K562 (cell line): Measurements from ENCODE around the gene CXCR6. TPM values are rescaled to one million over a fixed set of nuclear protein-coding genes. Genes with fewer than 3 reads are reported as not detected.
A peak's percentile ranks its signal among the peaks of the same experiment; 100 is the strongest.

Experiments used
- BDP1 ChIP-seq: IDR thresholded peaks from 3 replicates; pipeline ENCODE4 v1.6.1; 2011; ENCODE audit not compliant: insufficient read length, insufficient read depth
- GABPB2 ChIP-seq: fragments of 250-450 bp; sonication (Bioruptor Pico); conservative IDR thresholded peaks from 2 replicates; pipeline ENCODE4 v1.5.1; 2021; ENCODE audit warnings: mild to moderate bottlenecking
- GATAD2B ChIP-seq: fragments of 450-650 bp; IDR thresholded peaks from 2 replicates; pipeline ENCODE4 v1.6.1; 2017; ENCODE audit warnings: mild to moderate bottlenecking, borderline replicate concordance
- NCOA2 ChIP-seq, 2 experiments: fragments of 450-650 bp; IDR thresholded peaks; 2 replicates each; pipeline ENCODE4 v1.6.1; 2018; ENCODE audit warnings: mild to moderate bottlenecking in 2 of 2, moderate library complexity in 1 of 2; ENCODE audit not compliant: partially characterized antibody in 2 of 2
- PRPF4 ChIP-seq: fragments of 200-400 bp; formaldehyde crosslinking; IDR thresholded peaks from one replicate; pipeline ENCODE4 v1.6.1; 2017; ENCODE audit warnings: low read length, low read depth, mild to moderate bottlenecking; ENCODE audit not compliant: insufficient read depth, poor library complexity, severe bottlenecking
- RB1 ChIP-seq: fragments of 450-650 bp; IDR thresholded peaks from 2 replicates; pipeline ENCODE4 v1.6.1; 2017; ENCODE audit warnings: low read depth, mild to moderate bottlenecking
- ZFPM2 ChIP-seq: fragments of 250-450 bp; sonication (Bioruptor Pico); IDR thresholded peaks from 2 replicates; pipeline ENCODE4 v1.5.1; 2022; ENCODE audit warnings: mild to moderate bottlenecking
- ZKSCAN3 ChIP-seq: fragments of 250-450 bp; sonication (Bioruptor Pico); IDR thresholded peaks from 2 replicates; pipeline ENCODE4 v1.4.0; 2020
- ZKSCAN8 ChIP-seq: fragments of 200-800 bp; sonication (Bioruptor generic); IDR thresholded peaks from 2 replicates; pipeline ENCODE4 v1.6.1; 2016; ENCODE audit warnings: missing genetic modification characterization, missing compliant biosample characterization
- ZNF12 ChIP-seq: sonication (generic); formaldehyde crosslinking; IDR thresholded peaks from 2 replicates; pipeline ENCODE4 v1.4.0; 2020; ENCODE audit warnings: mild to moderate bottlenecking, missing genetic modification reagents
- ZNF140 ChIP-seq: fragments of 250-450 bp; sonication (Bioruptor Pico); IDR thresholded peaks from 2 replicates; pipeline ENCODE4 v1.8.0; 2021; ENCODE audit warnings: moderate library complexity, mild to moderate bottlenecking, inconsistent platforms
- ZNF282 ChIP-seq: sonication (generic); formaldehyde crosslinking; IDR thresholded peaks from 2 replicates; pipeline ENCODE4 v1.8.1; 2023; ENCODE audit warnings: missing genetic modification reagents
- ZNF717 ChIP-seq: fragments of 250-450 bp; sonication (Bioruptor Pico); IDR thresholded peaks from 2 replicates; pipeline ENCODE4 v1.5.0; 2021
- ZNF79 ChIP-seq: fragments of 250-450 bp; sonication (Bioruptor Pico); IDR thresholded peaks from 2 replicates; pipeline ENCODE4 v1.4.0; 2020; ENCODE audit warnings: low read depth, mild to moderate bottlenecking, moderate library complexity
- ZNF830 ChIP-seq: fragments of 250-450 bp; sonication (Bioruptor Pico); IDR thresholded peaks from 2 replicates; pipeline ENCODE4 v1.5.0; 2021; ENCODE audit warnings: mild to moderate bottlenecking
- polyA plus RNA-seq, 8 experiments: library from polyadenylated mRNA; depleted of rRNA in 4 of 8; stranded (reverse) in 5 of 8; unstranded in 3 of 8; fragments of >200 nt; fragmentation: Nextera tagmentation in 2 of 8; fragmentation: Illumina TruSeq in 1 of 8; extraction: Ambion mirVana in 2 of 8; extraction: Trizol in 1 of 8; gene quantifications; 2 replicates each; pipeline versions ENCODE4 v1.2.1 to v1.2.3, GENCODE V29; 2011 to 2014; ENCODE audit warnings: inconsistent platforms in 1 of 8, missing spikeins in 1 of 8
- total RNA-seq, 7 experiments: library from RNA; depleted of rRNA in 6 of 7; stranded (reverse); fragments of >200 nt in 6 of 7; fragmentation: Illumina TruSeq in 2 of 7; extraction: Trizol in 2 of 7; gene quantifications; 2 replicates each; pipeline versions ENCODE4 v1.2.1 to v1.2.3, GENCODE V29; 2011 to 2021; ENCODE audit warnings: low replicate concordance in 1 of 7
- TF ChIP-seq, protein P1 (sequence below): fragments of 450-650 bp; IDR thresholded peaks from 2 replicates; pipeline ENCODE4 v1.6.1; 2014; ENCODE audit warnings: low read depth, mild to moderate bottlenecking, moderate library complexity, borderline replicate concordance
- TF ChIP-seq, protein P2 (sequence below): fragments of 450-650 bp; IDR thresholded peaks from 2 replicates; pipeline ENCODE4 v1.6.1; 2016
- TF ChIP-seq, protein P3 (sequence below), 2 experiments: fragments of 150-350 bp in 1 of 2; IDR thresholded peaks; 2 replicates each; pipeline ENCODE4 v1.6.1; 2012 to 2016; ENCODE audit warnings: low read depth in 2 of 2, low read length in 2 of 2, mild to moderate bottlenecking in 1 of 2, moderate library complexity in 1 of 2
- TF ChIP-seq, protein P4 (sequence below): fragments of 450-650 bp; conservative IDR thresholded peaks from 2 replicates; pipeline ENCODE4 v1.6.1; 2016; ENCODE audit warnings: missing genetic modification characterization, low read depth, mild to moderate bottlenecking, missing compliant biosample characterization, moderate library complexity
- TF ChIP-seq, protein P5 (sequence below): sonication (generic); formaldehyde crosslinking; IDR thresholded peaks from 2 replicates; pipeline ENCODE4 v1.9.0; 2022; ENCODE audit warnings: mild to moderate bottlenecking, missing genetic modification reagents

The CXCR6 gene
- total and polyA plus RNA-seq, 9 of the 15 experiments (the other 6 are each of a cell fraction or from before 2014, with no cell fraction given), result 0.28 TPM; not detected in 8

DNA sequence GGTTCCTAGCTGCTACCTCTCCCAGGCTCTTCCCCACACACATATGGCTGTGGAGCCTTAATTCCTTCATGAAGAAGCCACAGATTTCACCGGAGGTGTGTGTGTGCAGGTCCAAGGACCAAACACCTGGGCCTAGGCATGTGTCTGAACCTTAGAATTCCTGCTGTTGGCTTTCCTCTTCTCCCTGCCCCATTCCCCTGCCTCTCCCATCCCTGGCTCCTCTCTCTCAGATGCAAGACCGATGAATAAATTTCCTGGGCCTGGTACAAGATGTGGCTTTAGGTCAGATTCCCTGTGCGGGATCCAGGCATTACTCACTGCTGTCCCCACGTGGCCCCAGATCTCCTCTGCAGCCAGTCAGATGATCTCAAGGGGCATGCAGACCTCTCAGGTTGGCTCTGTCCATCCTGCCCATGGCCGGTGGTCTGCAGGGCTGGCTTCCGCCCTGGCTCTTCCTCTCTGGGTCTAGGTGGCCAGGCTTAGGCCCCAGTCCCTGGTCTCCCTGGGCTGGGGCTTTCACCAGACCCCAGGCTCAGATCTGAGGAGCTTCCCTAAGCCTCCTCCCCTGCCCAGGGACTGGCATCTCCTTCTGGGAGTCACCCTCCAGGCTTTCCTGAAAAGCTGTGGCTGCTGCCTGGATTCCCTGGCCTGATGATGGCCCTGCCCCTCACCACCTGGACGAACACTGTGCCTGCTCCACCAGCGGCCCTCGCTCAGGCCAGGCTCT lies 36.4 kb upstream of the CXCR6 start (continued):
- TF ChIP-seq, protein P1, sequence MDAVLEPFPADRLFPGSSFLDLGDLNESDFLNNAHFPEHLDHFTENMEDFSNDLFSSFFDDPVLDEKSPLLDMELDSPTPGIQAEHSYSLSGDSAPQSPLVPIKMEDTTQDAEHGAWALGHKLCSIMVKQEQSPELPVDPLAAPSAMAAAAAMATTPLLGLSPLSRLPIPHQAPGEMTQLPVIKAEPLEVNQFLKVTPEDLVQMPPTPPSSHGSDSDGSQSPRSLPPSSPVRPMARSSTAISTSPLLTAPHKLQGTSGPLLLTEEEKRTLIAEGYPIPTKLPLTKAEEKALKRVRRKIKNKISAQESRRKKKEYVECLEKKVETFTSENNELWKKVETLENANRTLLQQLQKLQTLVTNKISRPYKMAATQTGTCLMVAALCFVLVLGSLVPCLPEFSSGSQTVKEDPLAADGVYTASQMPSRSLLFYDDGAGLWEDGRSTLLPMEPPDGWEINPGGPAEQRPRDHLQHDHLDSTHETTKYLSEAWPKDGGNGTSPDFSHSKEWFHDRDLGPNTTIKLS, result no peak
- TF ChIP-seq ZNF12 (CRISPR knock-in tag) (no peak), RB1 (peak; percentile 56; the same call in 1 of the 2 replicates), GABPB2 (CRISPR knock-in tag) (no peak), ZNF140 (CRISPR knock-in tag) (no peak), ZNF717 (CRISPR knock-in tag) (no peak), BDP1 (no peak), ZFPM2 (CRISPR knock-in tag) (no peak), GATAD2B (no peak), PRPF4 (no peak), ZKSCAN8 (no peak), ZNF282 (CRISPR knock-in tag) (no peak), NCOA2 (IDR thresholded peaks at IDR 0.05; ENCODE audit: partially characterized antibody in 2 of 2) (no peak), ZKSCAN3 (CRISPR knock-in tag) (no peak), ZNF79 (no peak), ZNF830 (CRISPR knock-in tag) (no peak)
- TF ChIP-seq, protein P2, sequence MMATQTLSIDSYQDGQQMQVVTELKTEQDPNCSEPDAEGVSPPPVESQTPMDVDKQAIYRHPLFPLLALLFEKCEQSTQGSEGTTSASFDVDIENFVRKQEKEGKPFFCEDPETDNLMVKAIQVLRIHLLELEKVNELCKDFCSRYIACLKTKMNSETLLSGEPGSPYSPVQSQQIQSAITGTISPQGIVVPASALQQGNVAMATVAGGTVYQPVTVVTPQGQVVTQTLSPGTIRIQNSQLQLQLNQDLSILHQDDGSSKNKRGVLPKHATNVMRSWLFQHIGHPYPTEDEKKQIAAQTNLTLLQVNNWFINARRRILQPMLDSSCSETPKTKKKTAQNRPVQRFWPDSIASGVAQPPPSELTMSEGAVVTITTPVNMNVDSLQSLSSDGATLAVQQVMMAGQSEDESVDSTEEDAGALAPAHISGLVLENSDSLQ, result no peak
- TF ChIP-seq, protein P3, sequence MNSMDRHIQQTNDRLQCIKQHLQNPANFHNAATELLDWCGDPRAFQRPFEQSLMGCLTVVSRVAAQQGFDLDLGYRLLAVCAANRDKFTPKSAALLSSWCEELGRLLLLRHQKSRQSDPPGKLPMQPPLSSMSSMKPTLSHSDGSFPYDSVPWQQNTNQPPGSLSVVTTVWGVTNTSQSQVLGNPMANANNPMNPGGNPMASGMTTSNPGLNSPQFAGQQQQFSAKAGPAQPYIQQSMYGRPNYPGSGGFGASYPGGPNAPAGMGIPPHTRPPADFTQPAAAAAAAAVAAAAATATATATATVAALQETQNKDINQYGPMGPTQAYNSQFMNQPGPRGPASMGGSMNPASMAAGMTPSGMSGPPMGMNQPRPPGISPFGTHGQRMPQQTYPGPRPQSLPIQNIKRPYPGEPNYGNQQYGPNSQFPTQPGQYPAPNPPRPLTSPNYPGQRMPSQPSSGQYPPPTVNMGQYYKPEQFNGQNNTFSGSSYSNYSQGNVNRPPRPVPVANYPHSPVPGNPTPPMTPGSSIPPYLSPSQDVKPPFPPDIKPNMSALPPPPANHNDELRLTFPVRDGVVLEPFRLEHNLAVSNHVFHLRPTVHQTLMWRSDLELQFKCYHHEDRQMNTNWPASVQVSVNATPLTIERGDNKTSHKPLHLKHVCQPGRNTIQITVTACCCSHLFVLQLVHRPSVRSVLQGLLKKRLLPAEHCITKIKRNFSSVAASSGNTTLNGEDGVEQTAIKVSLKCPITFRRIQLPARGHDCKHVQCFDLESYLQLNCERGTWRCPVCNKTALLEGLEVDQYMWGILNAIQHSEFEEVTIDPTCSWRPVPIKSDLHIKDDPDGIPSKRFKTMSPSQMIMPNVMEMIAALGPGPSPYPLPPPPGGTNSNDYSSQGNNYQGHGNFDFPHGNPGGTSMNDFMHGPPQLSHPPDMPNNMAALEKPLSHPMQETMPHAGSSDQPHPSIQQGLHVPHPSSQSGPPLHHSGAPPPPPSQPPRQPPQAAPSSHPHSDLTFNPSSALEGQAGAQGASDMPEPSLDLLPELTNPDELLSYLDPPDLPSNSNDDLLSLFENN (IDR thresholded peaks at IDR 0.05; ENCODE audit: low read depth in 2 of 2, low read length in 2 of 2), result no peak
- TF ChIP-seq, protein P4, sequence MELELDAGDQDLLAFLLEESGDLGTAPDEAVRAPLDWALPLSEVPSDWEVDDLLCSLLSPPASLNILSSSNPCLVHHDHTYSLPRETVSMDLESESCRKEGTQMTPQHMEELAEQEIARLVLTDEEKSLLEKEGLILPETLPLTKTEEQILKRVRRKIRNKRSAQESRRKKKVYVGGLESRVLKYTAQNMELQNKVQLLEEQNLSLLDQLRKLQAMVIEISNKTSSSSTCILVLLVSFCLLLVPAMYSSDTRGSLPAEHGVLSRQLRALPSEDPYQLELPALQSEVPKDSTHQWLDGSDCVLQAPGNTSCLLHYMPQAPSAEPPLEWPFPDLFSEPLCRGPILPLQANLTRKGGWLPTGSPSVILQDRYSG (tag), result no peak
- TF ChIP-seq, protein P5, sequence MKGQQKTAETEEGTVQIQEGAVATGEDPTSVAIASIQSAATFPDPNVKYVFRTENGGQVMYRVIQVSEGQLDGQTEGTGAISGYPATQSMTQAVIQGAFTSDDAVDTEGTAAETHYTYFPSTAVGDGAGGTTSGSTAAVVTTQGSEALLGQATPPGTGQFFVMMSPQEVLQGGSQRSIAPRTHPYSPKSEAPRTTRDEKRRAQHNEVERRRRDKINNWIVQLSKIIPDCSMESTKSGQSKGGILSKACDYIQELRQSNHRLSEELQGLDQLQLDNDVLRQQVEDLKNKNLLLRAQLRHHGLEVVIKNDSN (CRISPR knock-in tag), result peak; percentile 3; the same call in 1 of the 2 replicates
